Transverse colon (tissue), 4 donors: Measurements from ENCODE around the gene NDUFC2. TPM values are rescaled to one million over a fixed set of nuclear protein-coding genes. Genes with fewer than 3 reads are reported as not detected.

Experiments
- DNase-seq: peaks from one replicate; pipeline ENCODE4 v3.0.0-alpha.2; 2019
- H3K27ac ChIP-seq, 4 donors: fragments of 200-600 bp; sonication (generic); 2 replicates each; pipeline ENCODE4 v1.5.1; 2016 to 2018; ENCODE audit warnings: inconsistent platforms in 4 of 4
- H3K27me3 ChIP-seq: fragments of 200-600 bp; sonication (generic); 2 replicates; pipeline ENCODE4 v1.5.1; 2017; ENCODE audit warnings: inconsistent platforms
- H3K36me3 ChIP-seq, 4 donors: fragments of 200-600 bp; sonication (generic); 2 replicates each; pipeline ENCODE4 v1.5.1; 2017 to 2019; ENCODE audit warnings: inconsistent platforms in 4 of 4
- H3K4me1 ChIP-seq, 4 donors: fragments of 200-600 bp; sonication (generic); 2 replicates each; pipeline ENCODE4 v1.5.1; 2017 to 2020; ENCODE audit warnings: inconsistent platforms in 4 of 4
- H3K4me3 ChIP-seq, 4 donors: fragments of 200-600 bp; sonication (generic); 1 replicate in 1 of 4; 2 replicates in 3 of 4; pipeline versions ENCODE4 v1.5.1 to v1.6.1; 2017 to 2019; ENCODE audit warnings: inconsistent platforms in 4 of 4
- H3K9me3 ChIP-seq, 2 donors: fragments of 200-600 bp; sonication (generic); 2 replicates each; pipeline ENCODE4 v1.5.1; 2017 to 2019; ENCODE audit warnings: inconsistent platforms in 2 of 2
- CTCF ChIP-seq, 5 experiments: fragments of 200-600 bp in 3 of 5; fragments of 450-650 bp in 2 of 5; sonication (generic) in 3 of 5; IDR thresholded peaks; 1 replicate in 2 of 5; 2 replicates in 3 of 5; pipeline ENCODE4 v1.5.1; 2016 to 2017; ENCODE audit warnings: antibody characterized with exemption in 5 of 5, inconsistent platforms in 3 of 5, mild to moderate bottlenecking in 2 of 5, moderate library complexity in 1 of 5
- EP300 ChIP-seq: sonication (generic); formaldehyde crosslinking; IDR thresholded peaks from one replicate; pipeline ENCODE4 v1.6.1; 2017; ENCODE audit warnings: antibody characterized with exemption, low read depth
- POLR2A ChIP-seq: fragments of 450-650 bp; IDR thresholded peaks from one replicate; pipeline ENCODE4 v1.6.1; 2016; ENCODE audit warnings: antibody characterized with exemption, mild to moderate bottlenecking, moderate library complexity
- POLR2AphosphoS5 ChIP-seq, 3 donors: sonication (generic); formaldehyde crosslinking; IDR thresholded peaks; one replicate each; pipeline ENCODE4 v1.6.1; 2016; ENCODE audit warnings: antibody characterized with exemption in 3 of 3
- WGBS, 2 donors: methylation state at CpG; one replicate each; pipeline ENCODE4 v1.1.5; 2018; ENCODE audit warnings: low coverage in 1 of 2; 5-methylcytosine and 5-hydroxymethylcytosine counted together
- in situ Hi-C, 4 donors: fragments of 200-750 bp; cut with MboI; loops; one replicate each; pipeline versions ENCODE4 v1.15.0 to v1.15.1; 2017; ENCODE audit warnings: low sequenced_read_pairs in 3 of 4, low pct_ligation_motif_present in 1 of 4, low pct_unique_long_range_greater_than_20kb in 1 of 4
- intact Hi-C: fragments of 100-400 bp; cut with DNase I; formaldehyde crosslinking; loops from one replicate; pipeline ENCODE4 v1.15.1; 2023; ENCODE audit warnings: low total_unique reads
- total RNA-seq, 4 donors: library from RNA; depleted of rRNA; stranded (reverse); fragments of >200 nt; gene quantifications; one replicate each; pipeline ENCODE4 v1.1.0, GENCODE V29; 2016

NDUFC2 gene
- total RNA-seq, 4 donors from 2014 or later, result 6.0 to 123 (median 68.4) TPM

DNA sequence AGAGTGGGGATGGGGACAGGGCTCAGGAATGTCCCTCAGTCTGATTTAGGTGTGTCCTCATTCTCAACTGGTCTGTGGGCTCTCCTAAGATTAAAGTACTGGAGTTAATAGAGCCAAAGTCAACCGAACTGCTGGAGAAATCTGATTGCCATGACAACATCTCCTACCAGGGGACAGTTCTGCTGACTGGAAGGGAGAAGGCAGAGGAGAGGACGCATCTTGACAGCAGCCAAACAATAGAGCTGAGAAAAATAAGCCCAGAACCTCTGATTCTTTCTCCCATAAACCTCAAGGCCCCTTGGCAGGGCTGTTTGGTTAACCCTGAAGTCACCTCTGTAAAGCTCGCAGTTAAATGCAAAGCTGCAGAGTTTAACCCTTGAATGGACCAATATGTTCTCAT lies 59.4 kb downstream of the NDUFC2 start:
- peaks cover 0 to 11% (median 2%) of the 10 kb centered on the region in 4 donors for H3K4me1 ChIP-seq
- no peak for DNase-seq
- in situ Hi-C loops, result no loop called here
- H3K27me3 ChIP-seq, result no peaks in the 10 kb centered on the region
- no peaks in the 10 kb centered on the region for H3K9me3 ChIP-seq
- H3K36me3 ChIP-seq, result no peaks in the 10 kb centered on the region
- TF ChIP-seq EP300 (no peak), POLR2AphosphoS5 (IDR thresholded peaks at IDR 0.05) (no peak), POLR2A (no peak)
- intact Hi-C loops, result no loop called here
- whole genome bisulfite sequencing, 2 donors, result 35% methylated on average over 3 of the region's 3 CpGs; no CpG with 5 or more reads in 1 of the 2 donors
- no peak overlapping the region for H3K27ac ChIP-seq
- no peak overlapping the region for H3K4me3 ChIP-seq

GRCh38 chr11:78019808-78020207 lies 59.9 kb downstream of the NDUFC2 start:
- in situ Hi-C loops (no loop called here), intact Hi-C loops (no loop called here)
- Histone ChIP-seq H3K27ac (no peak overlapping the region), H3K4me3 (no peak overlapping the region), H3K27me3 (no peaks in the 10 kb centered on the region), H3K36me3 (no peaks in the 10 kb centered on the region), H3K9me3 (no peaks in the 10 kb centered on the region), H3K4me1 (peaks cover 0 to 11% (median 2%) of the 10 kb centered on the region in 4 donors)
- 54 to 68% methylated on average over 3 to 4 of the region's 4 CpGs for WGBS, 2 donors
- no peak for DNase-seq
- TF ChIP-seq POLR2AphosphoS5 (IDR thresholded peaks at IDR 0.05) (no peak), CTCF (IDR thresholded peaks at IDR 0.05) (no peak), EP300 (no peak), POLR2A (no peak)

Other genes starting within 250 kb of the NDUFC2 start
- 10 to 100 TPM in 3 of 4 donors, 1 to 10 TPM in 1; 3.8 to 45.9 (median 31.5) TPM for gene INTS4, start 85.2 kb downstream of the NDUFC2 start, total RNA-seq
- 1 to 10 TPM; 1.2 to 8.6 (median 5.1) TPM for gene KCTD14, start 56.6 kb downstream of the NDUFC2 start, total RNA-seq
- gene THRSP, start 16.0 kb downstream of the NDUFC2 start, total RNA-seq, result not detected
- 10 to 100 TPM in 3 of 4 donors, 1 to 10 TPM in 1; 4.9 to 28.9 (median 14.5) TPM for gene ALG8, start 59.8 kb upstream of the NDUFC2 start, total RNA-seq
- 10 to 100 TPM; 10.9 to 55.0 (median 29.2) TPM for gene KCTD21, start 108.8 kb upstream of the NDUFC2 start, total RNA-seq
- 10 to 100 TPM in 2 of 4 donors, 1 to 10 TPM in 2; 7.4 to 17.2 (median 10.9) TPM for gene USP35, start 109.1 kb upstream of the NDUFC2 start, total RNA-seq